H1 (cell line): ENCODE results near the gene LSM10. TPM values are rescaled to one million over a fixed set of nuclear protein-coding genes. Genes with fewer than 3 reads are reported as not detected.

Experiments
- CTCF ChIA-PET: fragments of 300-600 bp; sonication (Branson Sonifier 250); formaldehyde crosslinking; loops from one replicate; lab custom pipeline; 2021; ENCODE audit not compliant: partially characterized antibody; lab: Charles Lee
- POLR2A ChIA-PET: fragments of 300-600 bp; sonication (Branson Sonifier 250); formaldehyde crosslinking; loops from one replicate; lab custom pipeline; 2021; ENCODE audit warnings: inconsistent platforms; ENCODE audit not compliant: partially characterized antibody; lab: Charles Lee
- DNase-seq, 2 experiments: peaks; one replicate each; pipeline versions ENCODE4 v3.0.0 to v3.0.0-alpha.2; 2010 to 2022; ENCODE audit warnings: low spot score in 2 of 2, low read depth in 1 of 2, mixed read lengths in 1 of 2
- FAIRE-seq: peaks from 2 replicates; lab custom pipeline; 2011; peaks lifted over from hg19 to GRCh38; lab: Jason Lieb, UNC
- H2AFZ ChIP-seq: 2 replicates; pipeline ENCODE4 v1.8.1; 2012; ENCODE audit warnings: low read length, inconsistent platforms
- H2AK5ac ChIP-seq: 2 replicates; pipeline ENCODE4 v1.6.1; 2013; ENCODE audit warnings: low read depth, low read length
- H2BK120ac ChIP-seq: replicated peaks from 2 replicates; pipeline ENCODE3; 2013; ENCODE audit warnings: low read depth, low read length, inconsistent platforms
- H2BK12ac ChIP-seq: 2 replicates; pipeline ENCODE4 v1.6.1; 2013; ENCODE audit warnings: low read depth, low read length
- H2BK15ac ChIP-seq: 2 replicates; pipeline ENCODE4 v1.6.1; 2013; ENCODE audit warnings: low read length
- H2BK20ac ChIP-seq: 2 replicates; pipeline ENCODE4 v1.6.1; 2013; ENCODE audit warnings: low read length
- H2BK5ac ChIP-seq: 2 replicates; pipeline ENCODE4 v1.6.1; 2013; ENCODE audit warnings: low read depth, low read length
- H3K14ac ChIP-seq: 2 replicates; pipeline ENCODE4 v1.6.1; 2013; ENCODE audit warnings: inconsistent platforms; ENCODE audit not compliant: insufficient read length
- H3K18ac ChIP-seq: 2 replicates; pipeline ENCODE4 v1.6.1; 2013; ENCODE audit warnings: low read length; ENCODE audit errors: extremely low read depth
- H3K23ac ChIP-seq: 2 replicates; pipeline ENCODE4 v1.6.1; 2013; ENCODE audit warnings: inconsistent platforms; ENCODE audit not compliant: insufficient read length
- H3K23me2 ChIP-seq: 2 replicates; pipeline ENCODE4 v1.6.1; 2013; ENCODE audit warnings: low read depth, low read length
- H3K27ac ChIP-seq: 2 replicates; pipeline ENCODE4 v1.6.1; 2011; ENCODE audit warnings: low read depth, low read length, inconsistent platforms
- H3K27me3 ChIP-seq, 4 experiments: replicated peaks in 1 of 4; 1 replicate in 1 of 4; 2 replicates in 3 of 4; pipeline versions ENCODE4 v1.6.1 to v1.8.1; 2011 to 2013; ENCODE audit warnings: low read length in 3 of 4, mild to moderate bottlenecking in 3 of 4, inconsistent platforms in 2 of 4, mixed read lengths in 2 of 4, moderate library complexity in 1 of 4; ENCODE audit not compliant: control insufficient read depth in 3 of 4, insufficient read depth in 3 of 4; ENCODE audit errors: extremely low read depth in 1 of 4
- H3K36me3 ChIP-seq, 4 experiments: 2 replicates each; pipeline versions ENCODE4 v1.6.1 to v1.8.1; 2011 to 2013; ENCODE audit warnings: mild to moderate bottlenecking in 4 of 4, low read length in 3 of 4, moderate library complexity in 2 of 4, control low read depth in 1 of 4, inconsistent platforms in 1 of 4; ENCODE audit not compliant: insufficient read depth in 4 of 4, control insufficient read depth in 2 of 4
- H3K4ac ChIP-seq: replicated peaks from 2 replicates; pipeline ENCODE3; 2013; ENCODE audit warnings: low read length, low read depth, mixed read lengths, inconsistent platforms; ENCODE audit not compliant: insufficient read length
- H3K4me1 ChIP-seq, 4 experiments: replicated peaks in 1 of 4; 1 replicate in 1 of 4; 2 replicates in 3 of 4; pipeline versions ENCODE4 v1.6.1 to v1.8.1; 2011 to 2013; ENCODE audit warnings: low read length in 3 of 4, inconsistent platforms in 2 of 4, mixed read lengths in 1 of 4; ENCODE audit not compliant: insufficient read depth in 4 of 4, control insufficient read depth in 3 of 4
- H3K4me2 ChIP-seq, 2 experiments: 2 replicates each; pipeline versions ENCODE4 v1.6.1 to v1.8.1; 2011 to 2013; ENCODE audit warnings: low read depth in 2 of 2, low read length in 2 of 2, control low read depth in 1 of 2, inconsistent platforms in 1 of 2, mild to moderate bottlenecking in 1 of 2; ENCODE audit not compliant: insufficient read depth in 1 of 2
- H3K4me3 ChIP-seq, 4 experiments: fragments of 200-600, 300-600 bp in 1 of 4; sonication (generic), shearing (Covaris generic), sonication (Bioruptor Twin) in 1 of 4; 2 replicates each; pipeline versions ENCODE4 v1.5.1 to v1.8.1; 2011 to 2016; ENCODE audit warnings: low read length in 4 of 4, low read depth in 3 of 4, control low read depth in 2 of 4, inconsistent platforms in 2 of 4, mild to moderate bottlenecking in 2 of 4, mixed read lengths in 1 of 4, moderate library complexity in 1 of 4; ENCODE audit not compliant: insufficient read depth in 2 of 4; ENCODE audit errors: extremely low read depth in 1 of 4
- H3K56ac ChIP-seq: replicated peaks from 2 replicates; pipeline ENCODE3; 2013; ENCODE audit warnings: low read depth, mild to moderate bottlenecking, mixed read lengths, low read length, inconsistent platforms; ENCODE audit not compliant: insufficient read length
- H3K79me1 ChIP-seq: 2 replicates; pipeline ENCODE4 v1.6.1; 2013; ENCODE audit warnings: low read depth, low read length, control low read depth
- H3K79me2 ChIP-seq, 2 experiments: 2 replicates each; pipeline versions ENCODE4 v1.6.1 to v1.8.1; 2012 to 2013; ENCODE audit warnings: low read length in 2 of 2, mild to moderate bottlenecking in 2 of 2, inconsistent platforms in 1 of 2; ENCODE audit not compliant: insufficient read depth in 2 of 2, control insufficient read depth in 1 of 2
- H3K9ac ChIP-seq, 4 experiments: replicated peaks in 1 of 4; 1 replicate in 1 of 4; 2 replicates in 3 of 4; pipeline versions ENCODE4 v1.6.1 to v1.8.1; 2011 to 2013; ENCODE audit warnings: low read depth in 3 of 4, low read length in 3 of 4, control low read depth in 2 of 4, mild to moderate bottlenecking in 2 of 4, moderate library complexity in 2 of 4, inconsistent platforms in 1 of 4; ENCODE audit errors: extremely low read depth in 1 of 4
- H3K9me3 ChIP-seq, 2 experiments: 2 replicates each; pipeline versions ENCODE4 v1.6.1 to v1.8.1; 2012 to 2013; ENCODE audit warnings: mild to moderate bottlenecking in 2 of 2, moderate library complexity in 2 of 2, control low read depth in 1 of 2, inconsistent platforms in 1 of 2, low read depth in 1 of 2, low read length in 1 of 2, mixed read lengths in 1 of 2; ENCODE audit not compliant: insufficient read depth in 2 of 2
- H4K20me1 ChIP-seq, 2 experiments: replicated peaks in 1 of 2; 2 replicates each; pipeline versions ENCODE3 to v1.8.1; 2011 to 2013; ENCODE audit warnings: inconsistent platforms in 2 of 2, low read length in 2 of 2, mild to moderate bottlenecking in 1 of 2; ENCODE audit not compliant: insufficient read depth in 2 of 2, control insufficient read depth in 1 of 2
- H4K5ac ChIP-seq: 2 replicates; pipeline ENCODE4 v1.6.1; 2013; ENCODE audit warnings: low read length, low read depth, mixed read lengths, inconsistent platforms; ENCODE audit not compliant: insufficient read length
- H4K8ac ChIP-seq: 2 replicates; pipeline ENCODE4 v1.8.0; 2013; ENCODE audit warnings: mild to moderate bottlenecking, moderate library complexity, low read length, inconsistent platforms; ENCODE audit not compliant: insufficient read depth; ENCODE audit errors: extremely low read depth
- H4K91ac ChIP-seq: replicated peaks from 2 replicates; pipeline ENCODE3; 2013; ENCODE audit warnings: low read length, mixed read lengths, inconsistent platforms; ENCODE audit not compliant: insufficient read length
- CEBPB ChIP-seq: IDR thresholded peaks from 2 replicates; pipeline ENCODE4 v1.6.1; 2012; ENCODE audit warnings: low read depth, low read length
- CREB1 ChIP-seq: IDR thresholded peaks from 2 replicates; pipeline ENCODE4 v1.6.1; 2012; ENCODE audit warnings: inconsistent platforms
- E2F6 ChIP-seq: IDR thresholded peaks from 2 replicates; pipeline ENCODE4 v1.6.1; 2012; ENCODE audit warnings: inconsistent platforms
- GTF2F1 ChIP-seq: IDR thresholded peaks from 2 replicates; pipeline ENCODE4 v1.6.1; 2012; ENCODE audit warnings: low read depth, low read length, improper control_type of control experiment, borderline replicate concordance
- RAD21 ChIP-seq, 2 experiments: IDR thresholded peaks in 1 of 2; conservative IDR thresholded peaks in 1 of 2; 2 replicates each; pipeline ENCODE4 v1.6.1; 2011; ENCODE audit warnings: low read depth in 2 of 2, low read length in 2 of 2, improper control_type of control experiment in 1 of 2, inconsistent platforms in 1 of 2, mild to moderate bottlenecking in 1 of 2, moderate library complexity in 1 of 2
- RBBP5 ChIP-seq: IDR thresholded peaks from 2 replicates; pipeline ENCODE4 v1.7.1; 2012; ENCODE audit warnings: low read depth, mild to moderate bottlenecking, inconsistent platforms, low read length, moderate library complexity, borderline replicate concordance
- SP1 ChIP-seq: IDR thresholded peaks from 2 replicates; pipeline ENCODE4 v1.6.1; 2011; ENCODE audit warnings: low read depth, low read length
- SP2 ChIP-seq: IDR thresholded peaks from 2 replicates; pipeline ENCODE4 v1.6.1; 2012; ENCODE audit warnings: mild to moderate bottlenecking, low read length, inconsistent platforms
- SP4 ChIP-seq: IDR thresholded peaks from 2 replicates; pipeline ENCODE4 v1.6.1; 2012; ENCODE audit warnings: low read length, inconsistent platforms
- SRF ChIP-seq: IDR thresholded peaks from 2 replicates; pipeline ENCODE4 v1.6.1; 2011; ENCODE audit warnings: mild to moderate bottlenecking, low read depth, low read length, moderate library complexity
- SUZ12 ChIP-seq: fragments of 200-600 bp; sonication (generic); IDR thresholded peaks from 2 replicates; pipeline ENCODE4 v1.6.1; 2012; ENCODE audit warnings: mild to moderate bottlenecking, inconsistent platforms, low read length, moderate library complexity, mixed read lengths
- WGBS, 2 experiments: shearing (Covaris generic) in 1 of 2; methylation state at CpG; one replicate each; pipeline versions ENCODE4 v1.1.6 to v1.1.7; 2013 to 2015; ENCODE audit warnings: low lambda C conversion rate in 2 of 2, mixed read lengths in 2 of 2, inconsistent platforms in 1 of 2, low coverage in 1 of 2, missing lambda C conversion rate in 1 of 2; ENCODE audit not compliant: insufficient replicate concordance in 2 of 2, insufficient coverage in 1 of 2, insufficient read length in 1 of 2; ENCODE audit errors: extremely low coverage in 1 of 2, missing lambda C conversion rate in 1 of 2; 5-methylcytosine and 5-hydroxymethylcytosine counted together
- polyA plus RNA-seq, 7 experiments: library from polyadenylated mRNA; depleted of rRNA in 3 of 7; stranded (reverse) in 5 of 7; unstranded in 2 of 7; fragments of >200 nt in 5 of 7; fragments of 200-250 nt in 2 of 7; gene quantifications; 1 replicate in 5 of 7; 2 replicates in 1 of 7; 4 replicates in 1 of 7; pipeline versions ENCODE4 v1.2.1 to v1.2.3, GENCODE V29; 2011 to 2013; ENCODE audit warnings: missing spikeins in 2 of 7, mixed read lengths in 2 of 7
- total RNA-seq: library from RNA; stranded (reverse); fragmentation: NEBNext Ultra II Directional; extraction: Animal tissue kit (Norgen Biotek cat#: 25700); gene quantifications from 2 replicates; pipeline ENCODE4 v1.2.1, GENCODE V29; 2021

Gene LSM10
- total and polyA plus RNA-seq, 2 of the 8 experiments (the other 6 are each of a cell fraction or from before 2014, with no cell fraction given) = 59.5 to 140 TPM

- no peak overlapping the region for H3K27ac ChIP-seq
- POLR2A ChIA-PET = no interaction called here
- H3K79me1 ChIP-seq = peaks cover 5% of the 10 kb centered on the region; the same call in 1 of the 2 replicates
- H3K4me2 ChIP-seq = no peak overlapping the region
- H3K14ac ChIP-seq = no peak overlapping the region
- no peak overlapping the region for H4K8ac ChIP-seq
- peaks cover 6% of the 10 kb centered on the region; the same call in 1 of the 2 replicates for H3K23me2 ChIP-seq
- no peak overlapping the region for H2BK20ac ChIP-seq
- no peak overlapping the region for H3K23ac ChIP-seq
- no peak overlapping the region for H3K9ac ChIP-seq
- no peak overlapping the region for H3K4ac ChIP-seq
- no peak for TF ChIP-seq E2F6
- no peak for TF ChIP-seq RBBP5
- no peak for TF ChIP-seq CEBPB
- no peak for TF ChIP-seq SUZ12
- TF ChIP-seq SP2 = no peak
- no peak for TF ChIP-seq GTF2F1
- no peak for TF ChIP-seq SRF
- no peak for TF ChIP-seq SP1
- no peak for TF ChIP-seq RAD21 (IDR thresholded peaks at IDR 0.05 in 1 of 2, conservative IDR thresholded peaks at IDR 0.05 in 1 of 2; ENCODE audit: low read depth in 2 of 2, low read length in 2 of 2)
- no peak for TF ChIP-seq CREB1
- TF ChIP-seq SP4 = no peak
- DNase-seq (no peak), FAIRE-seq (no peak)
- H3K79me2 ChIP-seq = no peaks in the 10 kb centered on the region
- H3K56ac ChIP-seq = no peak overlapping the region
- no peak overlapping the region for H2BK15ac ChIP-seq
- no peak overlapping the region for H2BK120ac ChIP-seq
- no peak overlapping the region for H3K4me3 ChIP-seq
- H3K4me1 ChIP-seq = peaks cover 6 to 14% (median 8%) of the 10 kb centered on the region in 4 experiments; a peak in 6 of 7 replicates
- 82% methylated on average over 2 of the region's 2 CpGs; no CpG with 5 or more reads in 1 of the 2 experiments for WGBS, 2 experiments
- H2BK5ac ChIP-seq = no peak overlapping the region
- CTCF ChIA-PET = interaction anchor here (0.6 to 1.7 kb wide), 6 partner anchors 10 to 865 kb away, joined by 3 to 5 read pairs (median 4); no protein-coding TSS in a partner anchor
- H4K5ac ChIP-seq = no peak overlapping the region
- no peak overlapping the region for H2AFZ ChIP-seq
- peaks cover 0 to 9% of the 10 kb centered on the region in 2 experiments for H4K20me1 ChIP-seq
- no peak overlapping the region for H2AK5ac ChIP-seq
- H4K91ac ChIP-seq = no peak overlapping the region
- H3K9me3 ChIP-seq = no peaks in the 10 kb centered on the region
- peaks cover 6 to 24% (median 17%) of the 10 kb centered on the region in 4 experiments for H3K36me3 ChIP-seq
- no peaks in the 10 kb centered on the region for H3K27me3 ChIP-seq
- H2BK12ac ChIP-seq = no peak overlapping the region
- no peak overlapping the region for H3K18ac ChIP-seq
Observed at GRCh38 chr1:36390411-36390810, 7.3 kb downstream of the LSM10 start.
